Measurements from ENCODE around the gene HECTD4.

HECTD4 gene

GRCh38 chr12:112179916-112180315 is 202.3 kb downstream of the HECTD4 start:
- no peak for DNase-seq (ENCODE audit: low spot score)

GRCh38 chr12:112179341-112179740 is 202.9 kb downstream of the HECTD4 start:
- no peak for DNase-seq (ENCODE audit: low spot score)

- DNase-seq (ENCODE audit: low spot score) = no peak
Observed at GRCh38 chr12:112178796-112179195, 203.4 kb downstream of the HECTD4 start.

- no peak for DNase-seq (ENCODE audit: low spot score)
Observed at GRCh38 chr12:112176321-112177010, 205.8 kb downstream of the HECTD4 start.

GRCh38 chr12:112175361-112176155 is 206.7 kb downstream of the HECTD4 start:
- no peak for DNase-seq (ENCODE audit: low spot score)

- no peak for DNase-seq (ENCODE audit: low spot score)
Observed at GRCh38 chr12:112172556-112173324, 209.5 kb downstream of the HECTD4 start.

- DNase-seq (ENCODE audit: low spot score) = no peak
Observed at GRCh38 chr12:112170971-112171596, 211.1 kb downstream of the HECTD4 start.

GRCh38 chr12:112170376-112170775 is 211.9 kb downstream of the HECTD4 start:
- no peak for DNase-seq (ENCODE audit: low spot score)

GRCh38 chr12:112169966-112170365 is 212.3 kb downstream of the HECTD4 start:
- no peak for DNase-seq (ENCODE audit: low spot score)

GRCh38 chr12:112169161-112169872 is 212.9 kb downstream of the HECTD4 start:
- DNase-seq (ENCODE audit: low spot score) = no peak

- no peak for DNase-seq (ENCODE audit: low spot score)
Observed at GRCh38 chr12:112168561-112168971, 213.7 kb downstream of the HECTD4 start.

- DNase-seq (ENCODE audit: low spot score) = no peak
Observed at GRCh38 chr12:112167718-112168525, 214.3 kb downstream of the HECTD4 start.

GRCh38 chr12:112167031-112167461 is 215.2 kb downstream of the HECTD4 start:
- no peak for DNase-seq (ENCODE audit: low spot score)

GRCh38 chr12:112166051-112167015 is 215.9 kb downstream of the HECTD4 start:
- DNase-seq (ENCODE audit: low spot score) = no peak

GRCh38 chr12:112165624-112166023 is 216.6 kb downstream of the HECTD4 start:
- no peak for DNase-seq (ENCODE audit: low spot score)

- DNase-seq (ENCODE audit: low spot score) = no peak
Observed at GRCh38 chr12:112164011-112164660, 218.1 kb downstream of the HECTD4 start.

GRCh38 chr12:112163471-112163991 is 218.7 kb downstream of the HECTD4 start:
- DNase-seq (ENCODE audit: low spot score) = no peak

- DNase-seq (ENCODE audit: low spot score) = no peak
Observed at GRCh38 chr12:112163056-112163455, 219.2 kb downstream of the HECTD4 start.
